22Rv1 (cell line): ENCODE measurements around the gene KANSL1.

Source experiments
- H3K27ac ChIP-seq: fragments of 450-650 bp; 2 replicates; pipeline ENCODE4 v1.5.1; 2017
- ZFX ChIP-seq: fragments of 450-650 bp; IDR thresholded peaks from 2 replicates; pipeline ENCODE4 v1.6.1; 2017; ENCODE audit warnings: antibody characterized with exemption, borderline replicate concordance
- TF ChIP-seq, protein P1 (sequence below): fragments of 450-650 bp; IDR thresholded peaks from 2 replicates; pipeline ENCODE4 v1.5.1; 2017; ENCODE audit warnings: mild to moderate bottlenecking

The KANSL1 gene

DNA sequence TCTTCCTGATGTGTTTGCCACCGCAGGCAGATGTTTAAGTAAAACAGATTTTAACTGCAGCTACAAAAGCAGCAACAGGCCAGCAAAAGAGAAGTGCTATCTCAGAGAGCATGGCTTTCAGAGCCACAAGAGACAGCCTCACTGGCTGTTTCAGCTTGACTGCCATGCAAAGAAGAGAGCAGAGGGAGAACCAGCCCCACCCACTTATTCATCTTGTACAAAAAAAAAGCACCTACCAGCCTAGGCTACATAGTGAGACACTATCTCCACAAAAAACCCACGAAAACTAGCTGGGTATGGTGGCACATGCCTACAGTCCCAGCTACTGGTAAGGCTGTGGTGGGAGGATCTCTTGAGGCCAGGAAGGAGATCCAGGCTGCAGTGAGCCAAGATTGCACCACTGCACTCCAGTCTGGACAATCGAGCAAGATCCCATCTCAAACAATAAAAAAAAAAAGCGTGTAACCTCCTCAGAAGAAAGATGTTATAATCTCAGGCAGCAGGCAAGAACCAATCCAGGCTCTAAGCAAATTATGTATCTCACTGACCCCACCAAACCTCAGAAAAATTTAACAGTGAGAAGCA is 164.2 kb downstream of the KANSL1 start:
- no peak overlapping the region for H3K27ac ChIP-seq
- no peak for TF ChIP-seq ZFX
- TF ChIP-seq, protein P1, sequence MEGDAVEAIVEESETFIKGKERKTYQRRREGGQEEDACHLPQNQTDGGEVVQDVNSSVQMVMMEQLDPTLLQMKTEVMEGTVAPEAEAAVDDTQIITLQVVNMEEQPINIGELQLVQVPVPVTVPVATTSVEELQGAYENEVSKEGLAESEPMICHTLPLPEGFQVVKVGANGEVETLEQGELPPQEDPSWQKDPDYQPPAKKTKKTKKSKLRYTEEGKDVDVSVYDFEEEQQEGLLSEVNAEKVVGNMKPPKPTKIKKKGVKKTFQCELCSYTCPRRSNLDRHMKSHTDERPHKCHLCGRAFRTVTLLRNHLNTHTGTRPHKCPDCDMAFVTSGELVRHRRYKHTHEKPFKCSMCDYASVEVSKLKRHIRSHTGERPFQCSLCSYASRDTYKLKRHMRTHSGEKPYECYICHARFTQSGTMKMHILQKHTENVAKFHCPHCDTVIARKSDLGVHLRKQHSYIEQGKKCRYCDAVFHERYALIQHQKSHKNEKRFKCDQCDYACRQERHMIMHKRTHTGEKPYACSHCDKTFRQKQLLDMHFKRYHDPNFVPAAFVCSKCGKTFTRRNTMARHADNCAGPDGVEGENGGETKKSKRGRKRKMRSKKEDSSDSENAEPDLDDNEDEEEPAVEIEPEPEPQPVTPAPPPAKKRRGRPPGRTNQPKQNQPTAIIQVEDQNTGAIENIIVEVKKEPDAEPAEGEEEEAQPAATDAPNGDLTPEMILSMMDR: no peak

DNA sequence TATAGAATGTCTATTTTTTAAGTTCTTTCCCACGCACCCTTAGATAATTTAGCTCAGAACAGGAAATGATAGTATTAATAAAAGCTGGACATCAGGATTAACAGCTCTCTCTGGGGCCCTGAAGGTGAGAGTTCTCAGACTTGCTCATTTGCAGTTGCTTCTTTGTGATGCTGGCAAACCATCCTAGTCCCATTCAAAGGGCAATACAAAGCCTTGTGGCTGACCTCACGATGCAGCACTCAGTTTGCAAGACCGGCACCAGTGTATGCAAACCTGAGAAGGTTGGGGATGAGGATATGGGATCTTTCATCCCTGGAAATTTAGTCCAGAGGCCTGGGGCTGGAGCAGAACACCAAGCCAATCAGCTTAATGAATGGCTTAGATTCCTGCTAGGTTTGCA is 164.9 kb downstream of the KANSL1 start:
- no peak overlapping the region for H3K27ac ChIP-seq
- no peak for TF ChIP-seq ZFX
- TF ChIP-seq, protein P1: no peak

DNA sequence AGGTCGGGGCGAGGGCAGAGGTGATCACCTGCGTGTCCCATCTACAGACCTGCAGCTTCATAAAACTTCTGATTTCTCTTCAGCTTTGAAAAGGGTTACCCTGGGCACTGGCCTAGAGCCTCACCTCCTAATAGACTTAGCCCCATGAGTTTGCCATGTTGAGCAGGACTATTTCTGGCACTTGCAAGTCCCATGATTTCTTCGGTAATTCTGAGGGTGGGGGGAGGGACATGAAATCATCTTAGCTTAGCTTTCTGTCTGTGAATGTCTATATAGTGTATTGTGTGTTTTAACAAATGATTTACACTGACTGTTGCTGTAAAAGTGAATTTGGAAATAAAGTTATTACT is 165.3 kb downstream of the KANSL1 start:
- H3K27ac ChIP-seq: no peak overlapping the region
- TF ChIP-seq, protein P1: no peak
- TF ChIP-seq ZFX: no peak

DNA sequence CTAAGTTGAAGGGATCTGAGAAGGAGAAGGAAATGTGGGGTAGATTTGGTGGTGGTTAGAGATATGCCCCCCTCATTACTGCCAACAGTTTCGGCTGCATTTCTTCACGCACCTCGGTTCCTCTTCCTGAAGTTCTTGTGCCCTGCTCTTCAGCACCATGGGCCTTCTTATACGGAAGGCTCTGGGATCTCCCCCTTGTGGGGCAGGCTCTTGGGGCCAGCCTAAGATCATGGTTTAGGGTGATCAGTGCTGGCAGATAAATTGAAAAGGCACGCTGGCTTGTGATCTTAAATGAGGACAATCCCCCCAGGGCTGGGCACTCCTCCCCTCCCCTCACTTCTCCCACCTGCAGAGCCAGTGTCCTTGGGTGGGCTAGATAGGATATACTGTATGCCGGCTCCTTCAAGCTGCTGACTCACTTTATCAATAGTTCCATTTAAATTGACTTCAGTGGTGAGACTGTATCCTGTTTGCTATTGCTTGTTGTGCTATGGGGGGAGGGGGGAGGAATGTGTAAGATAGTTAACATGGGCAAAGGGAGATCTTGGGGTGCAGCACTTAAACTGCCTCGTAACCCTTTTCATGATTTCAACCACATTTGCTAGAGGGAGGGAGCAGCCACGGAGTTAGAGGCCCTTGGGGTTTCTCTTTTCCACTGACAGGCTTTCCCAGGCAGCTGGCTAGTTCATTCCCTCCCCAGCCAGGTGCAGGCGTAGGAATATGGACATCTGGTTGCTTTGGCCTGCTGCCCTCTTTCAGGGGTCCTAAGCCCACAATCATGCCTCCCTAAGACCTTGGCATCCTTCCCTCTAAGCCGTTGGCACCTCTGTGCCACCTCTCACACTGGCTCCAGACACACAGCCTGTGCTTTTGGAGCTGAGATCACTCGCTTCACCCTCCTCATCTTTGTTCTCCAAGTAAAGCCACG is 165.9 kb downstream of the KANSL1 start:
- no peak overlapping the region for H3K27ac ChIP-seq
- TF ChIP-seq, protein P1: no peak
- no peak for TF ChIP-seq ZFX

DNA sequence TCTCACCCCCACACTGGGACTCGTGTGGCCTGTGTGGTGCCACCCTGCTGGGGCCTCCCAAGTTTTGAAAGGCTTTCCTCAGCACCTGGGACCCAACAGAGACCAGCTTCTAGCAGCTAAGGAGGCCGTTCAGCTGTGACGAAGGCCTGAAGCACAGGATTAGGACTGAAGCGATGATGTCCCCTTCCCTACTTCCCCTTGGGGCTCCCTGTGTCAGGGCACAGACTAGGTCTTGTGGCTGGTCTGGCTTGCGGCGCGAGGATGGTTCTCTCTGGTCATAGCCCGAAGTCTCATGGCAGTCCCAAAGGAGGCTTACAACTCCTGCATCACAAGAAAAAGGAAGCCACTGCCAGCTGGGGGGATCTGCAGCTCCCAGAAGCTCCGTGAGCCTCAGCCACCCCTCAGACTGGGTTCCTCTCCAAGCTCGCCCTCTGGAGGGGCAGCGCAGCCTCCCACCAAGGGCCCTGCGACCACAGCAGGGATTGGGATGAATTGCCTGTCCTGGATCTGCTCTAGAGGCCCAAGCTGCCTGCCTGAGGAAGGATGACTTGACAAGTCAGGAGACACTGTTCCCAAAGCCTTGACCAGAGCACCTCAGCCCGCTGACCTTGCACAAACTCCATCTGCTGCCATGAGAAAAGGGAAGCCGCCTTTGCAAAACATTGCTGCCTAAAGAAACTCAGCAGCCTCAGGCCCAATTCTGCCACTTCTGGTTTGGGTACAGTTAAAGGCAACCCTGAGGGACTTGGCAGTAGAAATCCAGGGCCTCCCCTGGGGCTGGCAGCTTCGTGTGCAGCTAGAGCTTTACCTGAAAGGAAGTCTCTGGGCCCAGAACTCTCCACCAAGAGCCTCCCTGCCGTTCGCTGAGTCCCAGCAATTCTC is 166.8 kb downstream of the KANSL1 start:
- H3K27ac ChIP-seq: no peak overlapping the region
- no peak for TF ChIP-seq ZFX
- TF ChIP-seq, protein P1: no peak

DNA sequence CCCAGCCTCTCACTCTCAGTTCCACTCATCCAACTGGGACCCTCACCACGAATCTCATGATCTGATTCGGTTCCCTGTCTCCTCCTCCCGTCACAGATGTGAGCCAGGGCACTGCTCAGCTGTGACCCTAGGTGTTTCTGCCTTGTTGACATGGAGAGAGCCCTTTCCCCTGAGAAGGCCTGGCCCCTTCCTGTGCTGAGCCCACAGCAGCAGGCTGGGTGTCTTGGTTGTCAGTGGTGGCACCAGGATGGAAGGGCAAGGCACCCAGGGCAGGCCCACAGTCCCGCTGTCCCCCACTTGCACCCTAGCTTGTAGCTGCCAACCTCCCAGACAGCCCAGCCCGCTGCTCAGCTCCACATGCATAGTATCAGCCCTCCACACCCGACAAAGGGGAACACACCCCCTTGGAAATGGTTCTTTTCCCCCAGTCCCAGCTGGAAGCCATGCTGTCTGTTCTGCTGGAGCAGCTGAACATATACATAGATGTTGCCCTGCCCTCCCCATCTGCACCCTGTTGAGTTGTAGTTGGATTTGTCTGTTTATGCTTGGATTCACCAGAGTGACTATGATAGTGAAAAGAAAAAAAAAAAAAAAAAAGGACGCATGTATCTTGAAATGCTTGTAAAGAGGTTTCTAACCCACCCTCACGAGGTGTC is 167.6 kb downstream of the KANSL1 start:
- H3K27ac ChIP-seq: no peak overlapping the region
- TF ChIP-seq, protein P1: no peak
- TF ChIP-seq ZFX: no peak
